KG1 (cell line): ENCODE measurements around the gene CDKN2AIPNL.
"Not testable (repeated sequence)": the region's sequence is repeated elsewhere in the genome, so short reads cannot be mapped to it uniquely, and the experiment has no call there.

Experiments
- DNase-seq: peaks from one replicate; lab custom pipeline; 2025; lab: John Stamatoyannopoulos, UW

Gene CDKN2AIPNL

GRCh38 chr5:134398609-134399155 lies 13.0 kb downstream of the CDKN2AIPNL start:
- DNase-seq, result no peak

- no peak for DNase-seq
These were observed 14.5 kb downstream of the CDKN2AIPNL start for GRCh38 chr5:134397196-134397595.

GRCh38 chr5:134396274-134396673 lies 15.4 kb downstream of the CDKN2AIPNL start:
- DNase-seq, result no peak

- no peak for DNase-seq
These were observed 16.7 kb downstream of the CDKN2AIPNL start for GRCh38 chr5:134394932-134395331.

GRCh38 chr5:134392301-134392700 lies 19.4 kb downstream of the CDKN2AIPNL start:
- DNase-seq, result no peak

- DNase-seq, result no peak
These were observed 24.2 kb downstream of the CDKN2AIPNL start for GRCh38 chr5:134387443-134387842.

- DNase-seq, result no peak
These were observed 27.5 kb downstream of the CDKN2AIPNL start for GRCh38 chr5:134383980-134384697.

- DNase-seq, result not testable (repeated sequence)
These were observed 29.5 kb downstream of the CDKN2AIPNL start for GRCh38 chr5:134382204-134382603.

- no peak for DNase-seq
These were observed 31.3 kb downstream of the CDKN2AIPNL start for GRCh38 chr5:134380346-134380745.

- no peak for DNase-seq
These were observed 37.4 kb downstream of the CDKN2AIPNL start for GRCh38 chr5:134374232-134374631.

GRCh38 chr5:134373633-134374032 lies 38.0 kb downstream of the CDKN2AIPNL start:
- DNase-seq, result not testable (repeated sequence)

GRCh38 chr5:134371834-134372340 lies 39.8 kb downstream of the CDKN2AIPNL start:
- DNase-seq, result no peak

- peak; percentile 86 for DNase-seq
These were observed 40.5 kb downstream of the CDKN2AIPNL start, which contains the start of gene UBE2B for GRCh38 chr5:134370871-134371833. TSS of gene UBE2B (plus strand) at chr5:134371569. CDS start at chr5:134371596, 27 bp downstream.

- DNase-seq, result no peak
These were observed 41.3 kb downstream of the CDKN2AIPNL start for GRCh38 chr5:134370311-134370870.

GRCh38 chr5:134365604-134366003 lies 46.1 kb downstream of the CDKN2AIPNL start:
- DNase-seq, result no peak

GRCh38 chr5:134355681-134356080 lies 56.0 kb downstream of the CDKN2AIPNL start:
- DNase-seq, result no peak
